ENCODE measurements around the gene IL12RB2.

GRCh38 chr1:67290236-67290635 is 17.4 kb upstream of the IL12RB2 start:
- TF ChIP-seq JUND (IDR thresholded peaks at IDR 0.05) (no peak), CTCF (IDR thresholded peaks at IDR 0.05) (no peak), SMC3 (IDR thresholded peaks at IDR 0.05; ENCODE audit: low read depth, low read length) (no peak)

All from SK-N-SH (cell line).